GM10266 (cell line): ENCODE data around the gene ZDHHC12.
A peak's percentile ranks its signal among the peaks of the same experiment; 100 is the strongest.

Experiments
- DNase-seq: peaks from one replicate; pipeline ENCODE4 v3.0.0; 2012; ENCODE audit errors: extremely low spot score
- TF ChIP-seq, protein P1 (sequence below): IDR thresholded peaks from 2 replicates; pipeline ENCODE4 v1.5.1; 2012; ENCODE audit warnings: mild to moderate bottlenecking, low read depth; ENCODE audit not compliant: control insufficient read depth, insufficient read depth; ENCODE audit errors: missing control alignments

The ZDHHC12 gene

DNA sequence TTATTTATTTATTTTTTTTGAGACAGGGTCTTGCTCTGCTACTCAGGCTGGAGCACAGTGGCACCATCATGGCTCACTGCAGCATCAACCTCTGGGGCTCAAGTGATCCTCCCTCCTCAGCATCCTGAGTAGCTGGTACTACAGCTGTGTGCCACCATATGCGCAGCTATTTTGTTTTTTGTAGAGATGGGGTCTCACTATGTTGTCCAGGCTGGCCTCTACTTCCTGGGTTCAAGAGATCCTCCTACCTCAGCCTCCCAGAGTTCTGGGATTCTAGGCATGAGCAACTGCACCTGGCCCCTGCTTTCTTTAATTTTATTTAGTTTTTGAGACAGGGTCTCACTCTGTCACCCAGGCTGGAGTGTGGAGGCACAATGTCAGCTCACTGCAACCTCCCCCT is 19.5 kb upstream of the ZDHHC12 start:
- no peak for DNase-seq
- TF ChIP-seq, protein P1, sequence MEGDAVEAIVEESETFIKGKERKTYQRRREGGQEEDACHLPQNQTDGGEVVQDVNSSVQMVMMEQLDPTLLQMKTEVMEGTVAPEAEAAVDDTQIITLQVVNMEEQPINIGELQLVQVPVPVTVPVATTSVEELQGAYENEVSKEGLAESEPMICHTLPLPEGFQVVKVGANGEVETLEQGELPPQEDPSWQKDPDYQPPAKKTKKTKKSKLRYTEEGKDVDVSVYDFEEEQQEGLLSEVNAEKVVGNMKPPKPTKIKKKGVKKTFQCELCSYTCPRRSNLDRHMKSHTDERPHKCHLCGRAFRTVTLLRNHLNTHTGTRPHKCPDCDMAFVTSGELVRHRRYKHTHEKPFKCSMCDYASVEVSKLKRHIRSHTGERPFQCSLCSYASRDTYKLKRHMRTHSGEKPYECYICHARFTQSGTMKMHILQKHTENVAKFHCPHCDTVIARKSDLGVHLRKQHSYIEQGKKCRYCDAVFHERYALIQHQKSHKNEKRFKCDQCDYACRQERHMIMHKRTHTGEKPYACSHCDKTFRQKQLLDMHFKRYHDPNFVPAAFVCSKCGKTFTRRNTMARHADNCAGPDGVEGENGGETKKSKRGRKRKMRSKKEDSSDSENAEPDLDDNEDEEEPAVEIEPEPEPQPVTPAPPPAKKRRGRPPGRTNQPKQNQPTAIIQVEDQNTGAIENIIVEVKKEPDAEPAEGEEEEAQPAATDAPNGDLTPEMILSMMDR: no peak

DNA sequence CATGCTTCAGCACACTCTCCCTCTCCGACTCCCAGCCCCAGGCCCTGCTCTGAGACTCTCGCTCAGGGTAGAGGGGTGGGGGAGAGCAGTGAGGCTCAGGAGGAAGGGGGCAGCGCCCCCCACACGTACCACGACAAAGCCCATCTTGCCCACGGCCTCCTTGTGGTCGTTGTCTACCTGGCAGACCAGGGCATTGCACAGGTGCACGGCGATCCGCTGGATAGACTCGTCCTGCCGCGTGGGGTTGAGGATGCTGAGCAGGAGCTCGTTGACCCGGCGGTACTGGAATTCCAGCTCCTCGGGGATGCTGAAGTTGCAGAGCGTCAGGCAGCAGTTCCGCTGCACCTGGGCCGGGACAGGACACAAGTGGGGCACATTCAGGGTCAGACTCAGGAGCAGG is 18.5 kb upstream of the ZDHHC12 start:
- no peak for DNase-seq

DNA sequence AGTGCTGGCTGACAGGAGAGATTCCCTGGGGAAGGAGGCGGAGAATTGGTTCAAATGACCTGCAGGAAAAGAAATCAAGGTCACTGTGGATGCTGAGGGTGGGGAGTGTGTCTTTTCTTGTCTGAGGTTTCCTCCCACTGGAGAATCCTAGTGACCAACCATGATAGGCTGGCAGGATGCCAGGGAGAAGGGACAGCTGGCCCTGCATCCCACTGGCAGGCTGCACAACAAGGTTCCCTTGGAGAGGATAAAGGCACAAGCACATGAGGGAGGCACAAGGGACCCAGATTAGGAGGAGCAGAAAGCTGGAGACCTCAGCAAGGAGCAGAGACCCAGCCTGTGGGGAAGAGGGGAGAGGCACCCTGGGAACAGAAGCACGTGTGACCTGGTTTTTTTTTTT is 11.4 kb upstream of the ZDHHC12 start:
- DNase-seq: no peak
- TF ChIP-seq, protein P1: no peak

More for the DNA sequence above, 18.5 kb upstream of the ZDHHC12 start:
- TF ChIP-seq, protein P1: no peak

DNA sequence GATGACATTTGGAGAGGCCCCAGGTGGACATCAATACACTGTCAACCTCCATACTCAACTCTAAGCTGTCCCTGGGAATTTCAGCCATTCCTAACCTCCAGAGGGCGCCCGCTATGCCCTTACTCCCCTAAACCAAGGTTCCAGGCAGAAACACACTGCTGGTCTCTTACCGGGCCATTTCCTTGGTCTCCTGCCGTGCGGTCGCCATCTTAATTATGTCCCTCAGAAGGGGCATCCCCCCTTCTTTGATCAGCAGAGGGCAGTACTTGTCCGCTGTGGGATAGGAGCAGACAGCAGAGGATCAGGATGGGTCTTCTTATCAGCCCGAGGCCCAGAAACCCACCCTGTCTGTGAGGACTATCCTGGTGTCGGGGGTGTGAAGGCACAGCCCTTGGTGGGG is 9.3 kb upstream of the ZDHHC12 start:
- no peak for DNase-seq
- TF ChIP-seq, protein P1: peak; percentile 38

DNA sequence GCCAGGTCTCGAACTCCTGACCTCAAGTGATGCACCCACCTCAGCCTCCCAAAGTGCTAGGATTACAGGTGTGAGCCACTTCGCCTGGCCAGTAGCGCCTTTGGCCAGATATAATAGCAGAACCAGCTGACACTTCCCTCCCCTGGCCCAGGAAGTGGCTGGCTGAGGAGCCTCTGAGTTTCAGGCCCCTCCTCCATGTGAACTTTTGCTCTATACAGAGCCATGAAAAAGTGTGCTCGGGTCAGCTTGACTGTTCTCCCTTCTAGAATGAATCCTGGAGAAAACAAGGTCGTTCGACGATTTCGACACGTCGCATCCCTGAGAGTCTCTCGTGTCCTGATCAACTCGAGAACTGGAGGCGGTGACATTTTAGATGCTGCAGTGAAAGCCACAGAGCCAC is 8.6 kb upstream of the ZDHHC12 start:
- TF ChIP-seq, protein P1: no peak
- DNase-seq: no peak

DNA sequence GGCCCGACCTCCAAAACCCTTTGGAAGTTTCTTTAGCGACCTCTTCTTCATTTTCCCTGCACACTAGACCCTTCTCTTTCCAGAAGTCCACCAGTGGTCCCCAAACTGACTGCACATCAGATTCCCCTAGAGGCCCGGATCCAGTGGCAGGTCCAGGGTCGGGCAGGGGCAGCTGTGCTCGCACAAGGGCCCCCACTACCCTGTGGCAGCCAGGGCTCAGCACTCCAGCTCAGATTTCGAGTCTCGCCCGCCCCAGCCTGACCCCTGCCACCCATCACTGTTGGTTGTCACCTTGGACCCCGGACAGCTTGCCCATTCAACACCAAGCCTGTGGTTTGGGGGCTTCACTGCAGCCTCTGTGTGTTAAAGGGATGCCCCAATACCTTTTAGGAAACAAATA is 7.8 kb upstream of the ZDHHC12 start:
- DNase-seq: no peak
- TF ChIP-seq, protein P1: no peak

DNA sequence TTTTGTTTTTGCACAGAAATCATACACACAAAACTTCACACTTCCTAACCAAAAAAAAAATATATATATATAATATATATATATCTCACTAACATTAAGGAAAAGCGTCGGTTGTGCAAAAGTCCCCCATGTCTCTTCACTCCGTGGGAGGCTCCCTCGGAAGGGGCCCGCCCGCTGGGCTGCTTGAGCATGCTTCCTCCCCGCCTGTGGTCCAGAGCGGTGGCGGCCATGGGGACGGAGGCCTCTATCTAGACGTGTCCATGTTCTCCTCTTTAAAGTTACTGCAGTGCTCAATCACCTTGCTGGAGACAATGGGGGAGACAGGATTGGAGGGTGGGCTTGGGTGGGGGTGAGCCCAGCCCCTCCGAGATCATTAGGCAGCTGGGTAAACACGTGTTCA is 7.2 kb upstream of the ZDHHC12 start:
- DNase-seq: no peak
- TF ChIP-seq, protein P1: no peak
